ENCODE data around the gene BUB1.
"Not testable (repeated sequence)": the region's sequence is repeated elsewhere in the genome, so short reads cannot be mapped to it uniquely, and the experiment has no call there.

The BUB1 gene

GRCh38 chr2:110660558-110660957, 17.3 kb downstream of the BUB1 start:
- DNase-seq (ENCODE audit: insufficient read length, low spot score) (no peak), FAIRE-seq (no peak)

- no peak for DNase-seq (ENCODE audit: insufficient read length, low spot score)
- no peak for FAIRE-seq
These were observed 18.6 kb downstream of the BUB1 start for GRCh38 chr2:110659248-110659647.

DNA sequence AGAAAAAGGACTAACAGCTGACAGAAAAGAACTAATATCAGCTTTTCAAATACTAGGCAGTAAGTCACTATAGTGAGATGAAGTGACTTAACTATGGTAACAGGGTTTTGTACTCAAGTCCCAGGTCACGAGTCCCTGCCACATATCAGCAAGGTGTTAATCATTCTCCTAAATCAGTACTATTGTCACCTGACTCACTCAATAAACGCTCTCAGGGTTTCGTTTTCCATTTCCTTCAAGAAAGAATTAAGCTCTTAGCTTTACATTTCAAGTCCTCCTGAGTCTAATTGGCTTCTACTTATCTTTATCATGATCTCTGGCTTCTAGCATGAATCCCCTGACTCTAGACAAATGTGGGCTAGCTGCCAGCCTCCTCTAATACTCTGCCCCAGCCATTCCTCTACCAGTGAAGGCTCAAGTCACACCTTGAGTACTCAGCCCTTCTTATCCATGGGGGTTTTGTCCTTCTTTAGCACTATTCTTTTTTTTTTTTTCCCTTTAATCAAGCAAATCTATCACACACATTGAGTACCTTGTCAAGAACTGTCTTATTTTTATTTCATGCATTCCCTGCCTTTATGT, 20.0 kb downstream of the BUB1 start:
- FAIRE-seq (no peak), DNase-seq (ENCODE audit: insufficient read length, low spot score) (no peak)

DNA sequence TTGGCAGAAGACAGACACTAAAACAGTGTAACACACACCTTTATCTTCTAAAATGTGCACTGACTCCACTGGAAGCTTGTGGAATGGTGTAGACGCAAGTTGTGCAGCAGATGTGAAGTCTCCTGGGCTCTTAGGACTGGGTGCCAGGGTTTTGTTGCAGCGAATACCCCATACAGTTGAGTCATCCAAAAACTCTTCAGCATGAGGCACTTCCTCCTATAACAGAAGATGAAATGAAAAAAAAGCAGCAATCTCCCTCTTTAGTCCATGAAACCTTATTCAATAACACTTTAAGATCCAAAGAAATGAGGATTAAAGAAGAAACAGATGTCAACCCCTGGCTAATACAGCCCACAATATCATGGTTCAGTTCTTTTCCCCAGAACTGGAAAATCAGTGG, 22.2 kb downstream of the BUB1 start:
- FAIRE-seq: no peak

DNA sequence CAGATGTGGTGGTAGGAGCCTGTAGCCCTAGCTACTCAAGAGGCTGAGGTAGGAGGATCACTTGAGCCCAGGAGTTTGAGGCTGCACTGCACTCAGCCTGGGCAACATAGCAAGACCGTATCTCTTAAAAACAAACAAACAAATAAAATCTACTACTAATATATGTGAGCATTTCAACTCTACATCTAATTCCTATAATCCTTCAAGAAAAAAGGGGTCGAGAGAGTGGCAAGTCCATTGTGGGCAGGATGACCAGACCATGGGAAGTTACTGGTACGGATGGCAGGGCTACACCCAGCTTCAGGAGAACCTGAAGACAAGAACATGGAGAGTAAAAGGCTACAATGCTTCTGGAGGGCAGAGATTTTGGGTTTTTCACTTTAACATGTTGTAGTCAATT, 24.0 kb downstream of the BUB1 start:
- DNase-seq (ENCODE audit: insufficient read length, low spot score) (no peak), FAIRE-seq (no peak)

More for the DNA sequence above, 22.2 kb downstream of the BUB1 start:
- no peak for DNase-seq (ENCODE audit: insufficient read length, low spot score)

GRCh38 chr2:110650346-110650745, 27.5 kb downstream of the BUB1 start:
- no peak for DNase-seq (ENCODE audit: insufficient read length, low spot score)
- FAIRE-seq: peak; percentile 46

GRCh38 chr2:110647777-110648176, 30.1 kb downstream of the BUB1 start:
- FAIRE-seq (no peak), DNase-seq (ENCODE audit: insufficient read length, low spot score) (no peak)

DNA sequence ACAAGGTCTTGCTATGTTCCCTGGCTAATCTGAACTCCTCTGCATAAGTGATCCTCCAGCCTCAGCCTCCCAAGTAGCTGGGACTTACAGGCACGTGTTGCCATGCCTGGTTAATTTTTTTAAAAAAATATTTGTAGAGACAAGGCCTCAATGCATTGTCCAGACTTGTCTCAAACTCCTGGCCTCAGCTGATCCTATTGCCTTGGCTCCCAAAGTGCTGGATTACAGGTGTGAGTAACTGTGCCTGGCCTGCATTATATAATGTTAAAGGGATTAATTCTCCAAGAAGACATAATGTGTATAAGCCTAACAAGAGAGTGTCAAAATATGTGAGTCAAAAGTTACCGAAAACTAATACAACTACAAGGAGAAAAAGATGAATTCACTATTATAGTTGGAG, 32.2 kb downstream of the BUB1 start:
- DNase-seq (ENCODE audit: insufficient read length, low spot score): no peak
- no peak for FAIRE-seq

DNA sequence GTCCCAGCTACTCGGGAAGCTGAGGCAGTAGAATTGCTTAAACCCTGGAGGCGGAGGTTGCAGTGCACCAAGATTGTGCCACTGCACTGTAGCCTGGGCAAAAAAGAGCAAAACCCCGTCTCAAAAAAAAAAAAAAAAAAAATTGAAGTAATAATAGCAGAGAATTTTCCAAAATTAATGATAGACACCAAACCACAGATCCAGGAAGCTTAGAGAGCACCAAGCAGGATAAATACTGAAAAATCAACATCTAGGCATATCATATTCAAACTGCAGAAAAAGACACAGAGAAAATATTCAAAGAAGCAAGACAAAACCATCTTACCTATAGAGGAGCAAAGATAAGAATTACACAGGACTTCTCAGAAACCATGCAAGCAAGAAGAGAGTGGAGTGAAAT, 33.5 kb downstream of the BUB1 start:
- no peak for DNase-seq (ENCODE audit: insufficient read length, low spot score)
- FAIRE-seq: no peak

DNA sequence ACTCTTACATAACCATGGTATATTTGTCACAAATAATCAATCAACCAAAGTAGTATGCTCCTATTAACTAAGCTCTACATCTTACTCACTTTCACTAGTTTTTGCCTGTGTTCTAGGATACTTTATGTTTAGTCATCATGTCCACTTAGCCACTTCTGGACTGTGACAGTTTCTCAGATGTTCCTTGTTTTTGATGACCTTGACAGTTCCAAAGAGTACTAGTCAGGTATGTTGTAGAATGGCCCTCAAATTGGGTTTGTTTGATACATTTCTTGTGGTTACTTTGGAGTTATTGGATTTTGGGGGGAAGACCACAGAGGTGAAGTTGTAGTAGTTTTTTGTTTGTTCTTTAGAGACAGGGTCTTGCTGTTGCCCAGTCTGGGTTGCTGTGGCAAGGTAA, 35.5 kb downstream of the BUB1 start:
- no peak for FAIRE-seq

GRCh38 chr2:110639972-110640371, 37.9 kb downstream of the BUB1 start:
- no peak for FAIRE-seq
- no peak for DNase-seq (ENCODE audit: insufficient read length, low spot score)

More for the DNA sequence above, 35.5 kb downstream of the BUB1 start:
- DNase-seq (ENCODE audit: insufficient read length, low spot score): no peak

DNA sequence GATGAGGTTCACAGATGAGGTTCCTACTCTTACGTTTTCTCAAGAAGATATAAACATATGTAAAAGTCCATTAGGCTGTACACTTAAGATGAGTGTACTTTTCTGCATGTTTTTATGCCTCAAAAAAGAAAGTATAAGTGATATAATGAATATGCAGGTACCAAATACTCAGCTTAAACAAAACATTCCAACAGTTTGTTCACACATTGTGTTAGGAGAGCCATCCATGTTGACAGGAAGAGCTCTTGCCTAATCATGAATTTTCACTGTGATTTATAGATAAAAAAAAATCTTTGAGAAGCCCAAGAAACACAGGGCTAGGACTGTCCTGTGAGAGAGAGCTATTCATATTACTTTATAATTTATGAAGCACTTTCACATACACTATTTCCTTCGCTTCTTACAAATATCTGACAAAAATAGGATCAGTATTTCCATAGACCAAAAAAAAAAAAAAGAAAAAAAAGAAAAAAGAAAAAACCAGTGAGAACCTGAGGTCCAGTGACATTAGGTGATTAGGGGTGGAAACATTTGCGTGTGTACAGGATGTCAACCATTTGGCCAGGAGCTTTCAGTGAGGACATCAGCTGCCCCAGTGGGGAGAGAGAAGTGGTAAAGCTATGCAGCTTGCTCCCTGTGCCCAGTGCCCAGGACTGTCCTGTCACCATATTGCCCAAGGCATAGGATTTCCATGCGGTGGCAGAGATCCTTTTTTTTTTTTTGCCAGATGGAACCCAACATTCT, 38.7 kb downstream of the BUB1 start:
- FAIRE-seq: no peak

GRCh38 chr2:110638004-110638403, 39.9 kb downstream of the BUB1 start:
- FAIRE-seq: no peak

More for the DNA sequence above, 38.7 kb downstream of the BUB1 start:
- DNase-seq (ENCODE audit: insufficient read length, low spot score): no peak

GRCh38 chr2:110637093-110637492, 40.8 kb downstream of the BUB1 start:
- no peak for FAIRE-seq
- DNase-seq (ENCODE audit: insufficient read length, low spot score): no peak

More at GRCh38 chr2:110638004-110638403, 39.9 kb downstream of the BUB1 start:
- no peak for DNase-seq (ENCODE audit: insufficient read length, low spot score)

DNA sequence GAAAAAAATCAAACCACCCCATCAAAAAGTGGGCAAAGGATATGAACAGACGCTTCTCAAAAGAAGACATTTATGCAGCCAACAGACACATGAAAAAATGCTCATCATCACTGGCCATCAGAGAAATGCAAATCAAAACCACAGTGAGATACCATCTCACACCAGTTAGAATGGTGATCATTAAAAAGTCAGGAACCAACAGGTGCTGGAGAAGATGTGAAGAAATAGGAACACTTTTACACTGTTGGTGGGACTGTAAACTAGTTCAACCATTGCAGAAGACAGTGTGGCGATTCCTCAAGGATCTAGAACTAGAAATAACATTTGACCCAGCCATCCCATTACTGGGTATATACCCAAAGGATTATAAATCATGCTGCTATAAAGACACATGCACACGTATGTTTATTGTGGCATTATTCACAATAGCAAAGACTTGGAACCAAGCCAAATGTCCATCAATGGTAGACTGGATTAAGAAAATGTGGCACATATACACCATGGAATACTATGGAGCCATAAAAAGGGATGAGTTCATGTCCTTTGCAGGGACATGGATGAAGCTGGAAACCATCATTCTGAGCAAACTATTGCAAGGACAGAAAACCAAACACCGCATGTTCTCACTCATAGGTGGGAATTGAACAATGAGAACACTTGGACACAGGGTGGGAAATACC, 41.8 kb downstream of the BUB1 start:
- DNase-seq (ENCODE audit: insufficient read length, low spot score); FAIRE-seq: not testable (repeated sequence)

GRCh38 chr2:110627348-110627747, 50.5 kb downstream of the BUB1 start:
- DNase-seq (ENCODE audit: insufficient read length, low spot score); FAIRE-seq: not testable (repeated sequence)

- DNase-seq (ENCODE audit: insufficient read length, low spot score); FAIRE-seq: not testable (repeated sequence)
These were observed 58.4 kb downstream of the BUB1 start for GRCh38 chr2:110619326-110619939.

GRCh38 chr2:110613927-110614326, 63.9 kb downstream of the BUB1 start:
- not testable (repeated sequence) for DNase-seq (ENCODE audit: insufficient read length, low spot score)

DNA sequence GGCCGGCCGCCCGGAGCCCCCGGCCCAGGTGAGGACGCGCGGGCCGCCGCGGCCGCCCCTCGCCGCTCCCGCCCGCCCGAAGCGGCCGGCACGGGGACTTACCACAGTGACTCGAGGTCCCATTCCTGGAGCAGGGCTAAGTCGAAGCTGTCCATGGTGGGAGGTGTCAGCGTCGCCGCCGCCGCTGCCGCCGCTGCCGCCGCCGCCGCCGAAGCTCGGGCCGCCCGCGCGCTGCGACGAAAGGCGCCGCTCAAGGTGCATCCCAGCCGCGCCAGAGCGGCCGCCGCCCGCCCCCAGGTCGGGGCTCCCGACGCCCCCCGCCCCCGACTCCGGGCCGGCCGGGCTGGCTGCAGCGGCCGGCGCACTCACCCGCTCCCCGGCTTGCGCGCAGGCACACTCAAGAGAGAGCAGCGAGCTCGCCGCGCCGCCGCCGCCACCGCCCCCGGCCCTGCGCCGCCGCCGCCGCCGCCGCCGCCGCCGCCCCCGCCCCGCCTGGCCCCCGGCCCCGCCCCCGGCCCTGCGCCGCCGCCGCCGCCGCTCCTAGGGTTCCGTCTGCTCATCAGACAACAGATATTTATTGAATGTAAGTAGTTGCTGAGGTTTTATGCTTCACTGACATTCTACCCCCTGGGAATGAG, 67.1 kb downstream of the BUB1 start:
- DNase-seq (ENCODE audit: insufficient read length, low spot score); FAIRE-seq: not testable (repeated sequence)

More at GRCh38 chr2:110613927-110614326, 63.9 kb downstream of the BUB1 start:
- FAIRE-seq: not testable (repeated sequence)

GRCh38 chr2:110609843-110610612, 67.8 kb downstream of the BUB1 start:
- FAIRE-seq; DNase-seq (ENCODE audit: insufficient read length, low spot score): not testable (repeated sequence)
